Left ventricle myocardium superior (tissue), 1 donor: ENCODE measurements around the gene VHLL. TPM values are rescaled to one million over a fixed set of nuclear protein-coding genes. Genes with fewer than 3 reads are reported as not detected.
"Not testable (repeated sequence)": the region's sequence is repeated elsewhere in the genome, so short reads cannot be mapped to it uniquely, and the experiment has no call there.

Experiments
- ATAC-seq: fragments of 200-7000 bp; cut with Tn5 transposase; one replicate; pipeline ENCODE4 v1.9.1; 2020; ENCODE audit warnings: mild to moderate bottlenecking, moderate library complexity
- DNase-seq: peaks from one replicate; pipeline ENCODE4 v3.0.0-alpha.2; 2020
- intact Hi-C: fragments of 100-400 bp; cut with micrococcal nuclease; formaldehyde crosslinking; loops from one replicate; pipeline ENCODE4 v1.11.0; 2022
- long read RNA-seq: library from polyadenylated mRNA; unstranded; transcript quantifications from one replicate; pipeline ENCODE4 v2.0.0, GENCODE V29; 2021
- total RNA-seq: library from RNA; stranded (reverse); fragmentation: NEBNext Ultra II Directional; extraction: Animal tissue kit (Norgen Biotek cat#: 25700); gene quantifications from one replicate; pipeline ENCODE4 v1.2.1, GENCODE V29; 2021
- donor health status: DM: no; HTN: yes; CAD: no; lungs with severe emphysema.

VHLL gene
- total RNA-seq = not detected
- long read RNA-seq = 0 reads

GRCh38 chr1:156298852-156299357 is at the start of gene VHLL:
Gene VHLL (minus strand): TSS chr1:156299307. CDS start chr1:156299189, 118 bp downstream.
- intact Hi-C loops = no loop called here
- no peak for DNase-seq
- ATAC-seq = no peak

GRCh38 chr1:156347331-156347730 is 48.2 kb upstream of the VHLL start:
- ATAC-seq = no peak
- DNase-seq = no peak
- intact Hi-C loops = no loop called here

- DNase-seq = no peak
- no peak for ATAC-seq
- intact Hi-C loops = no loop called here
Observed at GRCh38 chr1:156346636-156347035, 47.5 kb upstream of the VHLL start.

- intact Hi-C loops, ATAC-seq, DNase-seq: not testable (repeated sequence)
Observed at GRCh38 chr1:156346035-156346434, 46.9 kb upstream of the VHLL start.

DNA sequence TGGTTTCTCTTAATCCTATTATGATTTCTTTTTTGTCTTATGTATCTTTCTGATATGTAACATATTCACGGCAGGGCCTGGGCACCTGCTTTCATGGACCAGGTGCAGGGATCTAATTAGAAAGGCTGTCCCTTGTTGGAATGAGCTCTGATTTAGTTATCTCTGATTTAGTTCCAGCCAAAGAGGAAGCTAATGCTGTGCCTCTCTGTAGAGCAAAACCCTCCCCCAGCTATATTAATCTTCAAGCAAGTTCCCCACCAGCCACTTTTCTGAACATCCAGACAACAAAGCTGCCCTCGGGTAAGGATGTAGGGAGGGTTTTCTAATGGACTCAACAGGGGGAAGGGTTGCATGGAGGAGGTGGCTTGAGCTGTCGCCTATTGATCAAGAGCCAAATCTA is 45.3 kb upstream of the VHLL start:
- DNase-seq (no peak), ATAC-seq (no peak)
- intact Hi-C loops = no loop called here

- DNase-seq = no peak
- no peak for ATAC-seq
- intact Hi-C loops = no loop called here
Observed at GRCh38 chr1:156342166-156342955, 43.3 kb upstream of the VHLL start.

GRCh38 chr1:156338180-156338976 is 39.3 kb upstream of the VHLL start, which contains the start of the genes CCT3 and TSACC:
Gene CCT3 (minus strand): TSS chr1:156338292. CDS start chr1:156338184, 108 bp downstream.
Gene TSACC (plus strand): TSS chr1:156338526. CDS start chr1:156339758, 1,232 bp downstream.
- DNase-seq (peak; percentile 100), ATAC-seq (peak; percentile 97)
- intact Hi-C loops = no loop called here

DNA sequence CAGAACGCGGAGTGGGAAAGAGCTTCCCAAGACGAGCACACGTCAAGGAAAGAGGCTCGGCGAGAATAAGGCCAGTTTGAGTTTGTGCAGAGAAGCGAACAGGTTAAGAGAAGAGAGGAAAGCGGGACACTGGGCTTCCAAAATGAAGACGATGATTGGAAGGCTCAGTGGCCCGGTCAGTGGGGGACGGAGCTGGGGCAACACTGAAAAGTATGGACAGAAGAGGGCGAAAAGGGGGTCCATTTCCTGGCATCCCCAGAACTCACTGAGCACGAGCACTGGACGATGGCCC is 38.7 kb upstream of the VHLL start:
- intact Hi-C loops = no loop called here
- no peak for DNase-seq
- peak; percentile 27 for ATAC-seq

- ATAC-seq (no peak), DNase-seq (no peak)
- intact Hi-C loops = no loop called here
Observed at GRCh38 chr1:156337052-156337887, 38.2 kb upstream of the VHLL start.

GRCh38 chr1:156336242-156336641 is 37.1 kb upstream of the VHLL start:
- ATAC-seq = no peak
- intact Hi-C loops = no loop called here
- no peak for DNase-seq

GRCh38 chr1:156323179-156323578 is 24.1 kb upstream of the VHLL start:
- intact Hi-C loops, DNase-seq, ATAC-seq: not testable (repeated sequence)

GRCh38 chr1:156320560-156320959 is 21.5 kb upstream of the VHLL start:
- intact Hi-C loops = no loop called here
- DNase-seq = no peak

GRCh38 chr1:156319664-156320063 is 20.6 kb upstream of the VHLL start:
- no peak for ATAC-seq
- intact Hi-C loops = no loop called here
- DNase-seq = no peak

More at GRCh38 chr1:156320560-156320959, 21.5 kb upstream of the VHLL start:
- ATAC-seq = no peak

DNA sequence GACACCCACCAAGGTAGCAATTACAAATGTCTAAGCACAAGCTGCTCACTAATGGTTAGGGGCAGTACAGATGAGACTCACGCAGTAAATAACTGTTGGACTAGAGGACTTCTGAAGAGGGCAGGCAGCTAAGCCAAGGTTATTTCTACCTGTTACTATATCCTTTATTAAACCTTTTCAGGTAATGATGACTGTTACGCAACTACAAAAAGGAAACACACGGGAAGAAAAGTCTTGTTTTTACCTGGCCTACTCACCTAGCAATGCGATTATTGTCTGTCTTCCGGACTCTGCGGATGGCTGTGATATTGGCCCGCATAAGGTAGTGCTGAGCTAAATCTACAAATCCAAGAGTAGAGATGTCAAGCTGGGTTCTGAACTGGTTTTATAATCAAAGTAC is 17.8 kb upstream of the VHLL start:
- DNase-seq (no peak), ATAC-seq (no peak)
- intact Hi-C loops = no loop called here

DNA sequence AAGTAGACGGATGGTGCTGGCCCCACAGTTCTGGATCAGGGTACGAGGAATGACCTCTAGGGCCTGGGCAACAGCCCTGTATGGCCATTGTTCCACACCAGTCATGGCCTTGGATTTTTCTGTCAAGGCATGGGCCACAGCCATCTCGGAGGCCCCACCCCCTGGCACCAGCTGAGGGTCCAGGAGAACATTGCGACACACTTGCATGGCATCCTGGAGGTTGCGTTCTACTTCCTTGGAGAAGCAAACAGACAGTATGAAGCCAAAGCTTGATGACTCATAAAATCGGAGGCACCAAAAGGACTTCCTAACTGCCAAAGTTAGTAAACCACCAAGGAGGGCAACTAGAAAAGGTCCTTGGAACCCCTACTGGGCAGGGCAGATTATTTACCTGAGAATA is 11.9 kb upstream of the VHLL start:
- intact Hi-C loops = no loop called here
- ATAC-seq (no peak), DNase-seq (no peak)

GRCh38 chr1:156308078-156308477 is 9.0 kb upstream of the VHLL start:
- DNase-seq = no peak
- no peak for ATAC-seq
- intact Hi-C loops = no loop called here

GRCh38 chr1:156305215-156305614 is 6.1 kb upstream of the VHLL start:
- intact Hi-C loops = no loop called here
- ATAC-seq (no peak), DNase-seq (no peak)

DNA sequence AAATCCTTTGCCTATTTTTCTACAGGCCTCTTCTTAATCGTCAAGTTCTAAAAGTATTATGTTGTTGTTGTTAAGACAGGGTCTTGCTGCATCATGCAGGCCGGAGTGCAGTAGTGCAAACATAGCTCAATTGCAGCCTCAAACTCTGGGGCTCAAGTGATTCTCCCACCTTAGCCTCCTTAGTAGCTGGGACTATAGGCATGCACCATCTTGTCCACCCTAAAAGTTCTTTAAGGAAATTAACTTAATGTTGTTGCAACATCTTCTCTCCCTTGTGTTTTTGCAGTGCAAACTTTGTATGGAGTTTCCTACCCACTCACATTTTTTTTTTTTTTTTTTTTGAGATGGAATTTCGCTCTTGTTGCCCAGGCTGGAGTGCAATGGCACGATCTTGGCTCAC is 4.1 kb upstream of the VHLL start:
- DNase-seq (no peak), ATAC-seq (no peak)
- intact Hi-C loops = no loop called here

DNA sequence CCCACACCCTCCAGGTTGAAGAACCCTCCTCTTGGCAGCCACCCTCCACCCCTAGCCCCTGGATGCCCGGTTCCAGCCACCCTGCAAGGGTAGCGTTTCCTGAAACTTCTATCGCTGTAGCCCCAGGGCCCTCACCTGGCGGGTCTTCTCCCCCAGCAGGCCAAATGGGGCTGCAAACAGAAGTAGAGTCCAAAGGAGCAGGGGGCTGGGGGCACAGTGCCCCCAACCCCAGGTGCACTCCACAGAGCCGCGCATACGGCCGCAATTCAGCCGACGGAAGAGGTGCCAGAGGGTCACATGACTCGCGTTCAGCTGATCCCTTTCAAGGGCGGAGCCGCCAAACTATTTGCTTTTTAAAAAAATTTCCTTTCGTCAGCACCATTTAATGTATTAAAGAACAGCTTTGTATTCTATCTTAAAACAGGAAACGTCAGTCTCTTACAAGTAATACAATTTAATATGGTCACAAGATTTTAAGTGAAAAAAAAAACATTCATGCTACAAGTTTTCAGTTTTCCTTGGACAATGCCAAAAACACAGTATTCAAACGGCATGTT is 3.6 kb downstream of the VHLL start, which contains the start of gene GLMP:
Gene GLMP, minus strand, starts transcription at position 289 of the 557 bp plus-strand sequence. Its CDS starts 34 bp downstream, at position 255.
- intact Hi-C loops = no loop called here
- DNase-seq (peak; percentile 76), ATAC-seq (peak; percentile 56)
